Ammon's horn (tissue), 1 donor: ENCODE data around the gene ADRM1.

Experiments
- DNase-seq: peaks from one replicate; pipeline ENCODE4 v3.0.0-alpha.2; 2016; ENCODE audit warnings: low spot score

ADRM1 gene

DNA sequence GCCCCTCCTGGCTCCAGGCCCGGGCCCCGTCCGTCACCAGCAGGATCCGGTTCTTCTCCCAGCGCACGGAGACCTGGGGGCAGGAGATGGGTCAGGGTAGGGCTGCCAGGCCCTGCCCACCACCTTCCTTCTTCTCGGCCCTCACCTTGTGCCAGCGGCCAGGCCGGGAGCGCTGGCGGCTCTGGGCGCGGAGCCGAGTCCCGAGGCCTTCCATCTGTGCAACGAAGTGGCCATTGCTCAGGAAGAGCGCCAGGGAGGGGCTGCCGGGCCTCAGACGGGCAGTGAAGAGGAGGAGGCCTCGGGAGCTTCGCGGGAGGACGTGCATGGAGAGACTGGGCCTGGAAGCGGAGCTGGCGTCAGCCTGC is 7.9 kb downstream of the ADRM1 start:
- DNase-seq = no peak

DNA sequence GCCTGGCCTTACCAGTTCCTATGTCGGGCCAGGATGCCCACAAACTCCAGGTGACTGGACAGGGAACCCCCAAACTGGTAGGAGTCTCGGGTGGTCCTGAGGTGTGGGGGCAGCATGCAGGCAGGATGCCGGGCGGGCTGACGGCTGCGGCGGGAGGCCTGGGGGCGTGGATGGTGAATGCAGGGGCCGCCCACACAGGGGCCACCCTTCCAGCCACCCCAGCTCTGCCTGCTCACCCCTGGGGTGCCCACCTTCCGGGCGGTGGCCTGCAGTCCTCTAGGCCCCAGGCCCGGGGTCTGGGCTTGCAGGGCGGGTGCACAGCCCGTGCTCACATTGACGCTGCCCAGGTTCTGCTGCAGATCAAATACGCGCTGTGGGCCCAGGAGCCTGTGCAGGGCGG is 8.4 kb downstream of the ADRM1 start:
- DNase-seq = no peak

DNA sequence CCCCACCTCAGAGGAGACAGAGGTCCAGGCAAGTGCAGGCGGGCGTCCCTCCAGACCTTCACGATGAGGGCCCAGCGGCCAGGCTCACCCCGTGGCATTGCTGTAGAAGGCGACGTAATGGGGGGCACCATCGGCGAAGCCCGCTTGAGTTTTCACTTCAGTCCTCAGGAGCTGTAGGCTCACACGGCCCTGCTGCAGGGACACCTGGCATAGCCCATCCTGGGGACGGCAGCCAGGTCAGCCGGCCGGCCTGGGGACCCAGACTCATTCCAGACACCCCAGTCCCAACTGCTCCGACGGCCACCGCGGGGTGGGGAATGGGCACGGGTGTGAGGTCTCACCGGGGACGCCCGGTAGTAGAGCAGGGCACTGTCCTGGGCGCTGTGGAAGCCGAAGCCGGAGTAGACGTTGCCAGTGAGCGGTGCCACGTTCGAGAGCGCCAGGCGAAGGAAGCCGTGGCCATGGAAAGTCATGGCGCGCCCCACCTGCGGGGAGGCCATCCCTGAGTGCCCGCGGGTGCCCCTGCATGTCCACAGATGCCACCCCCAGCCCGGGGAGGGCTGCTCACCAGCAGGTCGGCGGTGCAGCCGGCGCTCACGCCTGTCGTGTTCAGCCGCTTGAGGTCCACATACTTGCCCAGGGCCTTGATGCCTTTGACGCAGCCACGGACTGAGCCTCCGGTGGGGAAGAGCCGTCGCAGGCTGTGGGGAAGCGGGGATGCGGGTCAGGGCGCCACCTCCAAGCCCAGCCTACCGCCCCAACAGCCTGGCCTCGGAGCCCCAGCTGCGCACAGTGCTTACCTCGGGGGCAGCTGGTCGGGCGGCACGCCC is 9.2 kb downstream of the ADRM1 start:
- no peak for DNase-seq

DNA sequence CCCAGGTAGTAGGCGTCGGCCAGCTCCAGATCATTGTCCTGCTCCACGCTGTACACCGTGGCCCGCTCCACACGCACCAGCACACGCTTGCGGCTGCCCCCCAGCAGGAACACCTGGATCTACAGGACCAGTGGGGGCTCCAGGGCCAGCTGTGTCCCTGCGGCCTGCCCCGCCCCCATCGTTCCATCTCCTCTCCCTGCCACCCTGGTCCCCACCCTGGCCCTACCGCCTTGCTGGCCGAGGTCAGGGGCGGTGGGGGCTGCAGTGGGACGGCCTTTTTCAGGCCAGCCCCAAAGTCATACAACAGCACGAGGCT is 9.8 kb downstream of the ADRM1 start:
- no peak for DNase-seq

DNA sequence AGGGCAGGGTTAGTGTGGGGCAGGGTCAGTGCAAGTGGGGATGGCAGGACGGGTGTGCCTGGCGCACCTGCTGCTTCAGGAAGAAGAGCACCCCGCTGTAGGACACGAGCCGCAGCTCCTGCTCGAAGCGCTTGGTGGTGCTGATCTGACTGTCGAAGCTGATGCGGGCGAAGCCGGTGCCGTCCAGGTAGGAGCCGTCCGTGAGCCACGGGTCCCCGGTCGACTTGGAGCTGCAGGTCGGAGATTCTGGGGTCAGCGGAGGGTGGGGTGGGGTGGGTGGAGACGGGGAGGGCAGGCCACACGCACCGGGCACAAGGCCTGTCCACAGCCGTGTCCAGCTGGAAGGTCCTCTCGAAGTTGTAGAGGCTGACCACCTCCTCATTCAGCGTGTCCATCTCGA is 10.2 kb downstream of the ADRM1 start:
- DNase-seq = no peak

DNA sequence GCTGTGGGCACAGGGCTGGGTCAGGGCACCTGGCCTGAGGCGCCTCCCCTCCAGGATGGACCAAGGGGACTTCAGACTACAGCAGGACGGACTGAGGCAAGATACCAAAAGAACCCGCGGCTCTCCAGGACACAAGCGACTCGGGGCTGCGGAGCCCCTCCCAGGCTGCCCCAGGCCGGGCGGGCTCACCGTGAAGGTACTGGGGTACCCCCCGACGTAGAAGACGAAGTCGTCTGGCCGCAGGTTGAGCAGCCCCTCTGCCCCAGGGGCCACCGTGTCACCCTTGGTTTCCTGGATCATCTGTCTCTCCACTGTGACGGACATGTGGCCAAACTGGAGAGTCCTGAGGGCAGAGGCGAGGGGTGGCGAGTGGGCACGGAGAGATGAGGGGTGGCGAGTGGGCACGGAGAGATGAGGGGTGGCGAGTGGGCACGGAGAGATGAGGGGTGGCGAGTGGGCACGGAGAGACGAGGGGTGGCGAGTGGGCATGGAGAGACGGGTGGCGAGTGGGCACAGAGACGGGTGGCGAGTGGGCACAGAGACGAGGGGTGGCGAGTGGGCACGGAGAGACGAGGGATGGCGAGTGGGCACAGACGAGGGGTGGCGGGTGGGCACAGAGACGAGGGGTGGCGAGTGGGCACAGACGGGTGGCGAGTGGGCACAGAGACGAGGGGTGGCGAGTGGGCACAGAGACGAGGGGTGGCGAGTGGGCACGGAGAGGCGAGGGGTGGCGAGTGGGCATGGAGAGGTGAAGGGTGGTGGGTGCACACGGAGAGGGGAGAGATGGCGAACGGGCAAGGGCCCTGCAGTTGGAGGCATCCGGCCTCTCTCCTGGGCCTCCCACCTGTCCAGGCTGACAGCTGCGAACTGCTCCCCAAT is 10.9 kb downstream of the ADRM1 start:
- DNase-seq = no peak

DNA sequence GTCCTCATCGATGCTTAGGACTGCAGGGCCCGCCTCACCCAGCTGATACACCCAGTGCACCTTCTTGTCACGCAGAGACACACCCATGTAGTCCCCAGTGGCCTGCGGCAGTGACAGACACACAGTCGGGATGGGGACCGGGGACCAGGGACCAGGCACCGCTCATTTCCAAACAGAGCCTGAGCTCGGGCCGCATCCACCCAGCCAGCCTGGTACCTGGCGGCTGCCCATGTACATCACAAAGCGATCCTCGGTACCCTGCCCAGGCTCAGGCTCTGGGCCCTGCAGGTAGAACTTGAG is 11.5 kb downstream of the ADRM1 start:
- DNase-seq = no peak

DNA sequence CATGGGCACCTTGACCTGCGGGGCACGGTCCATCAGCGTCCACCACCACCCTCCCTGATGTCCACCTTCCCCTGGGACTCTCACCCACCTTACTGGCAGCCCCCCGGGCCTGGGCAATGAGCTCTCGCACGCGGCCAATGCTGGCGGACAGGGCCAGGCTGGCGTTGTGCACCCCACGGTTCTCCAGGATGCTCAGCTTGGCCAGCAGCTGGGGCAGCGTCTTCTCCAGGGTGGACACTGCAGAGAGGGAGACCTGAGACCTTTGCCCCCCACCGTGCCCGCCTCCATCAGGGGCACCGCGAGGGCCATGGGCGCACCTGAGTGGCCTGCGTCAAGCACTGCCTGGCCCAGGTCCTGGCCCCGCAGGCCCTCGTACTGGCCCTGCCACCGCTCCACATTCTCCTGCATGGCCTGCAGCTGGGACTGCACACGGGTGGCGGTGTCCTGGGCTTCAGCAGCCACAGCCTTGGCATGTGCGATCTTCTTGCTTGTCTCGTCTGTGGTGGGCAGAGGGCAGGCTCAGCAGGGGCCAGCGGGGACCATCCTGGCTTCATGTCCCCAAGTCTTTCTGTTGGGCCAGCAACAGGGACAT is 12.0 kb downstream of the ADRM1 start:
- no peak for DNase-seq

DNA sequence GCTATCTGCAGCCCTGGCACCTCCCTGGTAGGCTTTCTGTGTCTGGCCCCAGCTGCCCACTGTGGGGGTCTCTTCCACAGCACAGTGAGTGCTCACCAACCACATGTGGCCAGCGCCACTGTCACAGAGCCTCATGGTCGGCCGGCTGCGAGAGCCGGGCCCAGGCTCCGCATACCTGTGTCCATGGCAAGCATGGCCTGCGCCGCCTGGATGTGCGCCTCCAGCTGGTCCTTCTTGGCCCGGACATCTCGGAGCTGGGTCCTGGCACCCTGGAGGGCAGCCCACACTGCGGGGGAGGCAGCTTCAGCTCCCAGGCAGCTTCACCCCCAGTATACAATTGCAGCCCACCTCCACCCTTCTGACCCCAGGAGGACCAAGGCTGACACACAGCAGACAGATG is 13.0 kb downstream of the ADRM1 start:
- no peak for DNase-seq

DNA sequence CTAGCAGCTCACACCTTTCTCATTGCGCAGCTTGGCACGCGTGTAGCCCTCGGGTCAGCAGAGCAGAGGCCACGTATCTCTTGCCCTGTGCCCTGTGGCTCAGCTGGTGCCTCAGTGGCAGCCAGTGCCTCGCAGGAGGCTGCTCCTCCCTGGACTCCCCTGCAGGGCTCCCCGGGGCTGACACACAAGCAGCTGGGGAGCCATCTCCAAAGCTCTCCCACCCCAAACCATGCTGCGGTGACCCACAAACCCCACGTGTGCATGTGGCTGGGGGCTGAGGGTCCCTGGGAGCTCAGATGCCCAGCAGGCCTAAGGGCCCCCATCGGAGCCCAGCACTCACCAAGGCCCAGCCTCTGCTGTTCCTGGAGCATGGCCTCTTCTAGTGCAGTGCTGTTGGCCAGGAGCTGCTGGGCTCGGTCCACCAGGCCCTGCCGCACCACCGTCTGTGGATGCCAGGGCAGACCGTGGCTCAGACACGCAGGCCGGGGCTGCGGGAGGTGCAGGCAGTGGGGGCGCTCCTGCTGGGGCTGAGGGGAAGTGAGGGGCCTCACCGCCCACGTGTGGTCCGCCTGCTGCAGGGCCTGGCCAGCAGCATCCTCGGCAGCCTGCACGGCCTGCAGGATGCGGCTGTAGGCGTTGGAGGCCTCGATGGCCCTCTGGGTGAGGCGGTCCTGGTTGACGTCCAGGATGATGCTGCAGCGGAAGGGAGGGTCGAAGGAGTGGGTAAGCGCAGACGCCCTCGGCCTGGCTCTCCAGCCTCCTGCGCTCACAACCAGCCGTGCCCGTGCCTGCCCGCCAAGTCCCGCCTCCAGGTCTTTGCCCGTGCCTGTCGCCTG is 13.8 kb downstream of the ADRM1 start:
- DNase-seq = no peak

DNA sequence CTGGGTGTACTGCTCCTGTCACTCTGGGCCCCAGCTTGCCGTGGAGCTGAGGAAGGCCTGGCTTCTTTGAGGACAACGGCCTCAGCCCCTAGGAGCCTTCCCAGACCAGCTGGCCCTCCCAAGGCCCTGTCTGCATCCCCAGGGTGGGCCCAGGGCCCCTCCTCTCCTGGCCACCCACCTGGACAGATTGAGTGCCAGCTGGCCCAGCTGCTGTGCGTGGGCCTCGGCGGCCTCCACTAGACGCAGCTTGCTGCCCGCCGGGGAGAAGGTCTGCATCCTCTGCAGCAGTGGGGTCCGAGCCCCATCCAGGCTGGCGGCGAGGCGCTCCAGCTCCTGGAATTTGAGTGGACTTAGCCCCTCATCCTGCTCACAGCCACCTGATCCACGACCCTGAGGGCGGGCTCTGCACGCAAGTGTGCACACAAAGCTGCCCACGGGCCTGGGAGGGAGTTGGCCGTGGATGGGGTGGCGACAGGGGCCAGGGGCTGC is 14.4 kb downstream of the ADRM1 start:
- DNase-seq = no peak

DNA sequence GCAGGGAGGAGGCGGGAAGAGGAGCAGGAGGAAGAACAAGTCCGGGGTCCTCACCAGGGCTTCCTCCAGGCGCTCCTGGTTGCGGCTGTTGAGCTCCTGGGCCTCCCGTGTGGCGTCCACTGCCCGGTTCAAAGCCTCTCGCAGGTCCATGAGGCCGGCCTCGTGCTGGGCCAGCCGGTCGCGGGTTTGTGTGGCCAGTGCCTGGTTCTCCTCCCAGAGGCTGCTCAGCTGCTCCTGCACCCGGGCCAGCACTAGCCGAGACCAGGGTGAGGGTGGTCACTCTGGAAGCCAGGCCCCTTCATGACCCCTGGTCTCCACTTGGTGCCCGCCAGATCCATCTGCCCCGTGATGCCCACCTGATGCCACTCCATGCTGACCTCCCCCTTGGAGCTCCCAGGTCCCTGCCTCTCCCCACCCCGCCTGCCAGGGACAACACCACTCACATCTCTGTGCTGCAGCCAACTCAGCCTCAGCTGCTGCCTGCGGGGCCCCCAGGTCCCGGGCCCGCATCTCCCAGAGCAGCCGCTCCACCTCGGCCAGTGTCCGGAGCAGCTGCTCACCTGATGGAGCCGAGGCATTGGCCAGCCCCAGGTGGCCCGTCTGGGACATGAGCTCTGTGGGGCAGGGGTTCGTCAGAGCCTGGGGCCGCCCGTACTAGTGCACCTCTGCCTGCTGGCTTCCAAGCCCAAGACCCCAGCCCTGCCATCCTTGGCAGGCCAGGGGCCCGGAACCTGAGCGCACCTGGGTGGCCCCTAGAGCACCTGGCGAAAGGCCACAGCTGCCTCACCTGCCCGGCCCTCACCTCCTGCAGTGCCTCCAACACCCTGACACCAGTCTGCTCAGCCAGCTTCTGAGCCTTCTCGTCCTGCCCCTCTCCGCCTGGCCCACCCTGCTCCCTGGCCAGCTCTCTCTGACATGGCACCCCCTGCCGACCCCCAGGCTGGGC is 15.9 kb downstream of the ADRM1 start:
- no peak for DNase-seq

DNA sequence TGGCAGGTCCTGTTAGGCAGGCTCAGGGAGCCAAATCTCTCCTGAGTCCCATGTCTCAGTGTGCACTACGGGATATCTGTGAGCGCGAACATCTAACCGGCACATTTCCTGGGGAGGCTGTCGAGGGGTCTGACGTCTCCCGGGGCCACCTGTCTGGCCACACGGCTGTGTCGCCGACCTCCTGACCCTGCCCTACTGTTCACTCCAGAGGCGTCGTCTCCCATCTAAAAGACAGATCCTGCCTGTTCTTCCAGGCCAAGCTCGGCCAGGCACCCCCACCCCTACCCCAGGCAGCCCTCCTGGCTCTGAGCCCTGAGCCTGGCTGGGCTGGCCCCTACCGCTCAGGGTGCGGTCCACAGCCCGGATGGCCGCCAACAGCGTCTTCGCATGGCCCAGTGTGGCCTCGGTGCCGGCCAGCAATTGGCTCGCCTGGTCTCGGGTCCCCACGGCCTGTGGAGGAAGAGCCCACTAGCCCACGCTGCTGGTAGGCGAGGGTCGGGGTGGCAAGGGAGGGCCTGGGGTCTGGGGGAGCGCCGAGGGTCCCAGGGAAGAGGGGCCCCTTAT is 16.6 kb downstream of the ADRM1 start:
- no peak for DNase-seq

DNA sequence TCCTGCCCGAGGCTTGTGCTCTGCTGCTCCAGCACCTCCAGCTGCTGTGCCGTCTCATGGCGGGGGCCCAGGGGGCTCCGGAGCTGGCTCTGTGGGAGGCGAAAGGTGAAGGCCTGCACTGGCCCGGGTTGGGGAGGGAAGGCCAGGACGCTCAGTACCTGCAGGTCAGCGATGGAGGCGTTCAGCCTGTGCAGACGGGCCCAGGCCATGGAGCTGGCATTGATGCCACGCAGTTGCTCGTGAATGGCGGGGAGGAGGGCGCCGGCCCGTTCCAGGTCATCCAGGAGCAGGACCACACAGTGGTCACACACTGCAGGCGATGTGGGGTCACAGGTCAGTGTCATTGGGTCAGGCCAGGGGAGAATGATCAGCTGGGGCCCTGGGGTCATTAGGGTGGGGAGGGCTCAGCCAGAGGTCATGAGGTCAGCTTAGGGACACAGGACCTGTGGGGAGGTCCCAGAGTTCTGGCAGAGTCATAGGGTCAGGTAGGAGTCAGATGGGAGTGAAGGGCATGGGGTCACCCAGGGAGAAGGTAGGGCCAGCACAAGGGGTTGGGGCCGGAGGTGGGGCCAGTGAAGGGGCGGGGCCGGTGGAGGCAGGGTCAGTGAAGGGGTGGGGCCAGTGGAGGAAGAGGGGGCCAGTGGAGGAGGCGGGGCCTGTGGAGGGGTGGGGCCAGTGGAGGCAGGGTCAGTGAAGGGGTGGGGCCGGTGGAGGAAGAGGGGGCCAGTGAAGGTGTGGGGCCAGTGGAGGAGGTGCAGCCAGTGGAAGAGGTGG is 18.0 kb downstream of the ADRM1 start:
- no peak for DNase-seq

DNA sequence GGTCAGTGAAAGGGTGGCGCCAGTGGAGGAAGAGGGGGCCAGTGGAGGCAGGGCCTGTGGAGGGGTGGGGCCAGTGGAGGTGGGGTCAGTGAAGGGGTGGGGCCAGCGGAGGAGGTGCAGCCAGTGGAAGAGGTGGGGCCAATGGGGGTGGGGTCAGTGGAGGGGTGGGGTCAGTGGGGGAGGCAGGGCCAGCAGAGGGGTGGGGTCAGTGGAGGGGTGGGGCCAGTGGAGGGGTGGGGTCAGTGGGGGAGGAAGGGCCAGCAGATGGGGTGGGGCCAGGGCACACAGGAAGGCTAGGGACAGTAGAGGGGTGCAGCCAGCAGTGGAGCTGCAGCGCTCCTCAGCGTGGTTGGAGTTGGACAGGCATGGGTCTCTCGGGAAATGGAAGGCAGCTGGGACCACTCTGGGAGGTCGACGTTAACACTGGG is 18.7 kb downstream of the ADRM1 start:
- no peak for DNase-seq

DNA sequence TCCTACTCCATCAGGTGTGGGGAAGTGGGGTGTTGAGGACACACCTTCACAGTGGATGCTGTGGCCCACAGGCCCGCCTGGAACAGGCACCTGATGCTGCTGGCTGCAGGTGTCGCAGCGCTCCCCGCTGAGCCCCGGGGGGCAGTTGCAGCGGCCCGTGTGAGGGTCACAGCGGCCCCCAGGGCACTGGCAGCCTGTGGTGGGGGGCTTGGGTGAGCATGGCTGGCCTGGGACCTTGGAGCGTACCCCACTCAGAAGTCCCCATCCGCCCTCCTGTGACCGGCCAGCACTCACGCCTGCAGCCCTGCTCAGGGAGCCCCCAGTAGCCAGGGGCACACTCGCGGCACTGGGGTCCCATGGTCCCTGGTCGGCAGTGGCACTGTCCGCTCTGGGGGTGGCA is 19.2 kb downstream of the ADRM1 start:
- no peak for DNase-seq

DNA sequence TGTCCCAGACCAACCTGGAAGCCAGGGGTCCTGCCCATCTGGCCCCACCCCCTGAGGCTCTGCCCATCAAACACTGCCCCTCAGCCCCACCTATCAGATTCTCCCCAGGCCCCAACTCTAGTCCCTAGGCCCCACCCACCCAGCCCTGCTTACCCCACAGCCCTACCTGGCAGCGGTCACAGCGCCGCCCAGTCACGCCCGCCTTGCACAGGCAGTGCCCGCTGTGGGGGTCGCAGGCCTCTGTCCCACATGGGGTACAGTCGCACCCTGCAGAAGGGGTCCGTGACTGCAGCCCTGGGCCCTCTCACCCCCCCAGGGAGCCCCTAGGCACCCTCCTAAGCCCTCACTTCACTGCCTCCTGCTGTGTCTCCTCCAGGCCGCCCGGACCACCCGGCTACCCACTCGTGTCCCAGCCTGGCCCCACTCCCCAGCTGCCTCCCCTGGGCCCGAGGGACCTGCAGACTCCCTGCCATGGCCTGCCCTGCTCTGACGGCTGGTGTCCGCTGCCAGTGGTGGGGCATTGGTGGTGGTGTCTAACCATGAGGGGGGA is 19.8 kb downstream of the ADRM1 start:
- DNase-seq = no peak

DNA sequence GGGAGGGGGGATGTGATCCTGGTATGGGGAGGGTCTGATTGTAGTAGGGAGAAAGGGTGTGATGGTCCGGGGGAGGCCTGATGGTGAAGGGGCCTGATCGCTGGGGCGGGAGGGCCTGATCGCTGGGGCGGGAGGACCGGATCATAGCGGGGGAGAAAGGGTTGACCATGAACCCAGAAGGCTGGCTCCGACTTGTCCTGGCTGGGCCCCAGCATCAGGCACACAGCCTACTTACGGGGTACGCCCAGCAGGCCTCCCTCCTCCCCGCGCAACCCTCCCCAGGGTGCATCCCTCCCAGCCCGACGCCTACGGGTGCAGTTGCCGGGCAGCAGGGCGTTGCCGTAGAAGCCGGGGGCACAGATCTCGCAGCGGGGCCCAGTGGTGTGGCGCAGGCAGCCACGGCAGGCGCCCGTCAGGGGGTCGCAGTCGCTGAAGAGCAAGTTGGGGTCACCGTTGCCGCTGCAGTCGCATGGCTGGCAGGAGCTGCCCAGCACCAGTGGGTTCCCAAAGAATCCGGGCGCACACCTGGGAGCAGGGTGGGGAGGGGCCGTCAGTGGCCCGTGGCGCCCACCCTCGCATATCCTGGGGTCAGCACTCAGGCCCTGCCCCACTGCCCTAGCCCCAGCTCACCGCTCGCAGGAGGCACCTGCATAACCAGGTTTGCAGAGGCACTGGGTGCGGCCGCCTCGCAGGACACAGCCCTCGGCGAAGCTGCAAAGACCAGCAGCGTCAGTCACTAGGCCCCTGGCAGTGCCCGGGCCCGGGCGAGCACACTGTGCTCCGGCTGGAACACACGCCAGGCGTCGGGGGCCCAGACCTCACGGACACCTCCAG is 20.6 kb downstream of the ADRM1 start:
- no peak for DNase-seq
